MCF 10A (cell line): ENCODE data around the gene ARID3B. TPM values are rescaled to one million over a fixed set of nuclear protein-coding genes. Genes with fewer than 3 reads are reported as not detected.

Experiments used
- BruUV-seq: library from RNA; stranded (reverse); fragments of 400-500 nt; replicated peaks from 2 replicates; lab custom pipeline; 2021; lab: Mats Ljungman, UMichigan
- CTCF ChIA-PET: fragments of 300-600 bp; sonication (Branson Sonifier 250); formaldehyde crosslinking; extraction: SDS; loops from one replicate; lab custom pipeline; 2021; ENCODE audit warnings: antibody characterized with exemption, inconsistent platforms; lab: Yijun Ruan, JAX
- POLR2A ChIA-PET: fragments of 300-600, 350-650 bp; sonication (Branson Sonifier 250); formaldehyde crosslinking; extraction: SDS; loops from one replicate; lab custom pipeline; 2020; ENCODE audit warnings: antibody characterized with exemption, inconsistent platforms; lab: Yijun Ruan, JAX
- DNase-seq: peaks from one replicate; pipeline ENCODE4 v3.0.0-alpha.2; 2018; ENCODE audit not compliant: unreplicated experiment
- H3K27ac Mint-ChIP-seq: one replicate; pipeline ENCODE4 v1.8.0; 2022; ENCODE audit warnings: mild to moderate bottlenecking, low read depth, mixed read lengths; ENCODE audit not compliant: unreplicated experiment
- H3K27me3 Mint-ChIP-seq: one replicate; pipeline ENCODE4 v1.8.0; 2022; ENCODE audit warnings: mixed read lengths; ENCODE audit not compliant: insufficient read depth, unreplicated experiment
- H3K36me3 Mint-ChIP-seq: one replicate; pipeline ENCODE4 v1.8.0; 2022; ENCODE audit warnings: mild to moderate bottlenecking, moderate library complexity, mixed read lengths; ENCODE audit not compliant: insufficient read depth, unreplicated experiment
- H3K4me1 Mint-ChIP-seq: one replicate; pipeline ENCODE4 v1.8.0; 2022; ENCODE audit warnings: mixed read lengths; ENCODE audit not compliant: insufficient read depth, unreplicated experiment
- H3K4me3 Mint-ChIP-seq: one replicate; pipeline ENCODE4 v1.8.0; 2022; ENCODE audit warnings: mild to moderate bottlenecking, moderate library complexity, mixed read lengths; ENCODE audit not compliant: unreplicated experiment
- H3K9me3 Mint-ChIP-seq: one replicate; pipeline ENCODE4 v1.8.0; 2022; ENCODE audit warnings: mixed read lengths; ENCODE audit not compliant: unreplicated experiment
- CTCF ChIP-seq: fragments of 200-600 bp; IDR thresholded peaks from one replicate; pipeline ENCODE4 v1.8.0; 2022; ENCODE audit warnings: antibody characterized with exemption, mild to moderate bottlenecking; ENCODE audit not compliant: unreplicated experiment
- intact Hi-C: fragments of 100-400 bp; cut with micrococcal nuclease; formaldehyde crosslinking; loops from 2 replicates; pipeline ENCODE4 v1.14.1; 2022
- total RNA-seq: library from RNA; stranded (reverse); gene quantifications from 2 replicates; pipeline ENCODE4 v1.2.3, GENCODE V29; 2022

ARID3B gene
- total RNA-seq, 1 experiment from 2014 or later, result 4.7 TPM

GRCh38 chr15:74633781-74634180, 92.8 kb downstream of the ARID3B start:
- no peaks in the 10 kb centered on the region for H3K27me3 Mint-ChIP-seq
- TF ChIP-seq CTCF, result no peak
- intact Hi-C loops, result no loop called here
- H3K9me3 Mint-ChIP-seq, result no peaks in the 10 kb centered on the region
- DNase-seq, result no peak
- no peak overlapping the region for H3K4me3 Mint-ChIP-seq
- no peak overlapping the region for H3K27ac Mint-ChIP-seq
- H3K4me1 Mint-ChIP-seq, result no peaks in the 10 kb centered on the region
- BruUV-seq, result no TSS peak
- ChIA-PET CTCF (interaction anchor here (0.6 to 26.9 kb wide), 26 partner anchors 9 to 1153 kb away, joined by 3 to 632 read pairs (median 4); partner anchors contain the start of genes CSK and CYP1A2), POLR2A (interaction anchor here (0.7 to 1.8 kb wide), 2 partner anchors 121 to 135 kb away, joined by 4 to 9 read pairs; no protein-coding TSS in a partner anchor)
- H3K36me3 Mint-ChIP-seq, result peaks cover 59% of the 10 kb centered on the region

- H3K36me3 Mint-ChIP-seq, result peaks cover 54% of the 10 kb centered on the region
- DNase-seq, result peak; percentile 81
- no peaks in the 10 kb centered on the region for H3K27me3 Mint-ChIP-seq
- no peak overlapping the region for H3K27ac Mint-ChIP-seq
- CTCF ChIA-PET, result interaction anchor here (0.5 to 26.9 kb wide), 34 partner anchors 8 to 437 kb away, joined by 3 to 632 read pairs (median 4); partner anchors contain the start of gene CSK
- intact Hi-C loops, result loop anchor here (1.0 kb wide), 2 partner anchors 134 to 315 kb away; no protein-coding TSS in a partner anchor
- POLR2A ChIA-PET, result interaction anchor here (1.0 to 1.1 kb wide), 2 partner anchors 19 to 134 kb away, joined by 3 to 6 read pairs; no protein-coding TSS in a partner anchor
- BruUV-seq, result no TSS peak
- no peaks in the 10 kb centered on the region for H3K4me1 Mint-ChIP-seq
- no peaks in the 10 kb centered on the region for H3K9me3 Mint-ChIP-seq
- TF ChIP-seq CTCF, result peak; percentile 89
- H3K4me3 Mint-ChIP-seq, result no peak overlapping the region
These were observed 94.2 kb downstream of the ARID3B start for GRCh38 chr15:74635228-74635627.

- POLR2A ChIA-PET, result interaction anchor here (0.8 kb wide), 1 partner anchor 134 kb away, joined by 3 read pairs; no protein-coding TSS in a partner anchor
- CTCF ChIA-PET, result interaction anchor here (0.6 to 26.9 kb wide), 9 partner anchors 12 to 388 kb away, joined by 3 to 632 read pairs (median 6); partner anchors contain the start of gene CSK
- no peak for DNase-seq
- no peak for TF ChIP-seq CTCF
- intact Hi-C loops, result no loop called here
- H3K9me3 Mint-ChIP-seq, result no peaks in the 10 kb centered on the region
- H3K27me3 Mint-ChIP-seq, result no peaks in the 10 kb centered on the region
- no peak overlapping the region for H3K27ac Mint-ChIP-seq
- peaks cover 48% of the 10 kb centered on the region for H3K36me3 Mint-ChIP-seq
- no peak overlapping the region for H3K4me3 Mint-ChIP-seq
- no peaks in the 10 kb centered on the region for H3K4me1 Mint-ChIP-seq
- BruUV-seq, result no TSS peak
These were observed 96.0 kb downstream of the ARID3B start for GRCh38 chr15:74636984-74637383.

- no TSS peak for BruUV-seq
- H3K4me3 Mint-ChIP-seq, result no peak overlapping the region
- ChIA-PET CTCF (interaction anchor here (0.6 to 26.9 kb wide), 4 partner anchors 10 to 153 kb away, joined by 3 to 632 read pairs (median 14); partner anchors contain the start of gene CSK), POLR2A (no interaction called here)
- no peaks in the 10 kb centered on the region for H3K9me3 Mint-ChIP-seq
- TF ChIP-seq CTCF, result no peak
- H3K4me1 Mint-ChIP-seq, result peaks cover 5% of the 10 kb centered on the region
- H3K27ac Mint-ChIP-seq, result no peak overlapping the region
- DNase-seq, result no peak
- H3K27me3 Mint-ChIP-seq, result no peaks in the 10 kb centered on the region
- H3K36me3 Mint-ChIP-seq, result peaks cover 31% of the 10 kb centered on the region
- intact Hi-C loops, result no loop called here
These were observed 100.1 kb downstream of the ARID3B start for GRCh38 chr15:74641151-74641550.
